Measurements from ENCODE around the gene TK1.

TK1 gene

GRCh38 chr17:78219396-78220150 is 32.7 kb upstream of the TK1 start:
- no peak for DNase-seq

- no peak for DNase-seq
Measured at GRCh38 chr17:78214706-78215061, 27.8 kb upstream of the TK1 start.

- peak; percentile 91 for DNase-seq
Measured at GRCh38 chr17:78214016-78214705, 27.3 kb upstream of the TK1 start, which contains the start of gene BIRC5. TSS of gene BIRC5 (plus strand) at chr17:78214253. CDS start at chr17:78214317, 64 bp downstream.

GRCh38 chr17:78211032-78211431 is 24.2 kb upstream of the TK1 start:
- DNase-seq = no peak

- DNase-seq = no peak
Measured at GRCh38 chr17:78210111-78210510, 23.3 kb upstream of the TK1 start.

GRCh38 chr17:78208486-78208885 is 21.6 kb upstream of the TK1 start:
- no peak for DNase-seq

- no peak for DNase-seq
Measured at GRCh38 chr17:78206298-78206697, 19.4 kb upstream of the TK1 start.

GRCh38 chr17:78205124-78205775 is 18.4 kb upstream of the TK1 start:
- DNase-seq = no peak

- no peak for DNase-seq
Measured at GRCh38 chr17:78204387-78205123, 17.7 kb upstream of the TK1 start.

- no peak for DNase-seq
Measured at GRCh38 chr17:78202666-78203065, 15.8 kb upstream of the TK1 start.

- no peak for DNase-seq
Measured at GRCh38 chr17:78200451-78200850, 13.6 kb upstream of the TK1 start.

GRCh38 chr17:78197147-78197832 is 10.4 kb upstream of the TK1 start:
- DNase-seq = no peak

GRCh38 chr17:78196716-78197115 is 9.9 kb upstream of the TK1 start:
- DNase-seq = no peak

GRCh38 chr17:78185981-78186691 is 716 bp downstream of the TK1 start:
- DNase-seq = no peak

- DNase-seq = no peak
Measured at GRCh38 chr17:78184868-78185267, 2.0 kb downstream of the TK1 start.

- no peak for DNase-seq
Measured at GRCh38 chr17:78184351-78184750, 2.5 kb downstream of the TK1 start.

- DNase-seq = no peak
Measured at GRCh38 chr17:78183916-78184315, 2.9 kb downstream of the TK1 start.

GRCh38 chr17:78182504-78182903 is 4.3 kb downstream of the TK1 start:
- DNase-seq = no peak

GRCh38 chr17:78180508-78180907 is 6.3 kb downstream of the TK1 start:
- DNase-seq = no peak

GRCh38 chr17:78180083-78180482 is 6.8 kb downstream of the TK1 start:
- no peak for DNase-seq

- no peak for DNase-seq
Measured at GRCh38 chr17:78179372-78179771, 7.5 kb downstream of the TK1 start.

GRCh38 chr17:78176548-78177025 is 10.3 kb downstream of the TK1 start:
- DNase-seq = peak; percentile 67
